CD4-positive, alpha-beta T cell (primary cell): ENCODE results near the gene BLTP3A. TPM values are rescaled to one million over a fixed set of nuclear protein-coding genes. Genes with fewer than 3 reads are reported as not detected.
"Not testable (repeated sequence)": the region's sequence is repeated elsewhere in the genome, so short reads cannot be mapped to it uniquely, and the experiment has no call there.

Experiments used
- ATAC-seq: fragments of 200-7000 bp; cut with Tn5 transposase; one replicate; pipeline ENCODE4 v1.10.0; 2022; ENCODE audit warnings: mild to moderate bottlenecking; ENCODE audit not compliant: poor library complexity
- CTCF ChIA-PET: fragments of 350-600 bp; sonication (Branson Sonifier 250); formaldehyde crosslinking; loops from one replicate; lab custom pipeline; 2021; ENCODE audit warnings: antibody characterized with exemption, inconsistent platforms; lab: Charles Lee
- POLR2A ChIA-PET: fragments of 350-600 bp; sonication (Branson Sonifier 250); formaldehyde crosslinking; loops from one replicate; lab custom pipeline; 2021; ENCODE audit warnings: antibody characterized with exemption, inconsistent platforms; lab: Charles Lee
- DNase-seq, 14 experiments: peaks; one replicate each; pipeline ENCODE4 v3.0.0-alpha.2; 2013 to 2020; ENCODE audit warnings: mixed read lengths in 2 of 14
- H3K27ac ChIP-seq, 2 donors: one replicate each; pipeline versions ENCODE4 v1.5.1 to v1.7.0; 2013; ENCODE audit warnings: low read length in 2 of 2, low read depth in 1 of 2, mild to moderate bottlenecking in 1 of 2
- H3K27me3 ChIP-seq, 2 experiments: 1 replicate in 1 of 2; 2 replicates in 1 of 2; pipeline versions ENCODE4 v1.6.1 to v1.7.0; 2013; ENCODE audit warnings: low read length in 2 of 2, control low read depth in 1 of 2, mild to moderate bottlenecking in 1 of 2, moderate library complexity in 1 of 2; ENCODE audit not compliant: insufficient read depth in 2 of 2, control insufficient read depth in 1 of 2
- H3K36me3 ChIP-seq: one replicate; pipeline ENCODE4 v1.6.1; 2013; ENCODE audit warnings: low read length, control low read depth; ENCODE audit not compliant: insufficient read depth
- H3K4me1 ChIP-seq: one replicate; pipeline ENCODE4 v1.6.1; 2013; ENCODE audit warnings: low read length, control low read depth; ENCODE audit not compliant: insufficient read depth
- H3K4me3 ChIP-seq: one replicate; pipeline ENCODE4 v1.5.1; 2013; ENCODE audit warnings: mild to moderate bottlenecking, low read length, moderate library complexity
- H3K9me3 ChIP-seq, 2 experiments: 1 replicate in 1 of 2; 2 replicates in 1 of 2; pipeline versions ENCODE4 v1.6.1 to v1.7.0; 2013; ENCODE audit warnings: low read length in 2 of 2, mild to moderate bottlenecking in 2 of 2, control low read depth in 1 of 2, moderate library complexity in 1 of 2; ENCODE audit not compliant: control insufficient read depth in 1 of 2, insufficient read depth in 1 of 2
- H3K27ac Mint-ChIP-seq: one replicate; pipeline ENCODE4 v1.8.0; 2020; ENCODE audit warnings: mixed read lengths
- H3K27me3 Mint-ChIP-seq: one replicate; pipeline ENCODE4 v1.8.0; 2021; ENCODE audit warnings: mixed read lengths
- H3K36me3 Mint-ChIP-seq: one replicate; pipeline ENCODE4 v1.8.0; 2021; ENCODE audit warnings: low read depth, mixed read lengths
- H3K4me1 Mint-ChIP-seq: one replicate; pipeline ENCODE4 v1.8.0; 2021; ENCODE audit warnings: low read depth, mixed read lengths
- H3K4me3 Mint-ChIP-seq: one replicate; pipeline ENCODE4 v1.8.0; 2020; ENCODE audit warnings: mild to moderate bottlenecking, mixed read lengths
- H3K9me3 Mint-ChIP-seq: one replicate; pipeline ENCODE4 v1.8.0; 2020; ENCODE audit warnings: mixed read lengths
- intact Hi-C, 2 experiments: fragments of 100-400 bp; cut with DNase I in 1 of 2; cut with micrococcal nuclease in 1 of 2; formaldehyde crosslinking; loops; one replicate each; pipeline versions ENCODE4 v1.15.1 to v1.9.0; 2023 to 2025; cut with DNase I, micrococcal nuclease
- total RNA-seq, 174 experiments: library from RNA in 2 of 174; stranded (reverse) in 2 of 174; gene quantifications; one replicate each; pipeline ENCODE4 v1.2.3 and lab custom pipeline; 2021 to 2026
- TF ChIP-seq, protein P1 (sequence below): fragments of 200-600 bp; IDR thresholded peaks from one replicate; pipeline ENCODE4 v1.8.0; 2022; ENCODE audit warnings: antibody characterized with exemption, mild to moderate bottlenecking

BLTP3A gene
- total RNA-seq, 2 experiments from 2014 or later, result 7.6 to 8.1 TPM

GRCh38 chr6:34806738-34807453 lies 15.0 kb downstream of the BLTP3A start:
- ChIA-PET POLR2A (interaction anchor here (1.2 kb wide), 1 partner anchor 15 kb away, joined by 7 read pairs; the partner anchor contains the start of gene BLTP3A), CTCF (no interaction called here)
- no peak for DNase-seq
- no peaks in the 10 kb centered on the region for H3K27me3 Mint-ChIP-seq
- no peaks in the 10 kb centered on the region for H3K36me3 Mint-ChIP-seq
- H3K4me1 Mint-ChIP-seq, result peaks cover 11% of the 10 kb centered on the region
- no peaks in the 10 kb centered on the region for H3K9me3 ChIP-seq
- H3K27me3 ChIP-seq, result no peaks in the 10 kb centered on the region
- no peaks in the 10 kb centered on the region for H3K36me3 ChIP-seq
- no peaks in the 10 kb centered on the region for H3K4me1 ChIP-seq
- H3K27ac ChIP-seq, result no peak overlapping the region
- no peak overlapping the region for H3K27ac Mint-ChIP-seq
- no peak overlapping the region for H3K4me3 ChIP-seq
- no peaks in the 10 kb centered on the region for H3K9me3 Mint-ChIP-seq
- no peak overlapping the region for H3K4me3 Mint-ChIP-seq
- intact Hi-C loops, result no loop called here
- TF ChIP-seq, protein P1, sequence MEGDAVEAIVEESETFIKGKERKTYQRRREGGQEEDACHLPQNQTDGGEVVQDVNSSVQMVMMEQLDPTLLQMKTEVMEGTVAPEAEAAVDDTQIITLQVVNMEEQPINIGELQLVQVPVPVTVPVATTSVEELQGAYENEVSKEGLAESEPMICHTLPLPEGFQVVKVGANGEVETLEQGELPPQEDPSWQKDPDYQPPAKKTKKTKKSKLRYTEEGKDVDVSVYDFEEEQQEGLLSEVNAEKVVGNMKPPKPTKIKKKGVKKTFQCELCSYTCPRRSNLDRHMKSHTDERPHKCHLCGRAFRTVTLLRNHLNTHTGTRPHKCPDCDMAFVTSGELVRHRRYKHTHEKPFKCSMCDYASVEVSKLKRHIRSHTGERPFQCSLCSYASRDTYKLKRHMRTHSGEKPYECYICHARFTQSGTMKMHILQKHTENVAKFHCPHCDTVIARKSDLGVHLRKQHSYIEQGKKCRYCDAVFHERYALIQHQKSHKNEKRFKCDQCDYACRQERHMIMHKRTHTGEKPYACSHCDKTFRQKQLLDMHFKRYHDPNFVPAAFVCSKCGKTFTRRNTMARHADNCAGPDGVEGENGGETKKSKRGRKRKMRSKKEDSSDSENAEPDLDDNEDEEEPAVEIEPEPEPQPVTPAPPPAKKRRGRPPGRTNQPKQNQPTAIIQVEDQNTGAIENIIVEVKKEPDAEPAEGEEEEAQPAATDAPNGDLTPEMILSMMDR, result no peak
- no peak for ATAC-seq

DNA sequence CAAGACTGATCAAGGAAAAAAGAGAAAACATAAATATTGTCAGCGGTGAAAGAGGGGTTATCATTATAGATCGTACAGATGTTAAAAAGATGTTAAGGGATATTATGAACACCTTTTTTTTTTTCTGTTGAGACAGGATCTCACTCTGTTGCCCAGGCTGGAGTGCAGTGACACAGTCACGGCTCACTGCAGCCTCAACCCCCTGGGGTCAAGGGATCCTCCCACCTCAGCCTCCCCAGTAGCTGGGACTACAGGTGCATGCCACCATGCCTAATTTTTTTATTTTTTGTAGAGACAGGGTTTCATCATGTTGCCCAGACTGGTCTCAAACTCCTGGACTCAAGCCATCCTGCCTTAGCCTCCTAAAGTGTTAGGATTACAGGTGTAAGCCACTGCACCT lies 16.6 kb downstream of the BLTP3A start:
- H3K36me3 Mint-ChIP-seq, ATAC-seq, H3K4me3 ChIP-seq, H3K9me3 Mint-ChIP-seq, POLR2A ChIA-PET, DNase-seq, intact Hi-C loops, H3K27ac Mint-ChIP-seq, H3K27me3 Mint-ChIP-seq, H3K9me3 ChIP-seq, H3K4me3 Mint-ChIP-seq, H3K27me3 ChIP-seq, H3K4me1 ChIP-seq, H3K36me3 ChIP-seq, H3K27ac ChIP-seq, CTCF ChIA-PET: not testable (repeated sequence)
- peaks cover 13% of the 10 kb centered on the region for H3K4me1 Mint-ChIP-seq

DNA sequence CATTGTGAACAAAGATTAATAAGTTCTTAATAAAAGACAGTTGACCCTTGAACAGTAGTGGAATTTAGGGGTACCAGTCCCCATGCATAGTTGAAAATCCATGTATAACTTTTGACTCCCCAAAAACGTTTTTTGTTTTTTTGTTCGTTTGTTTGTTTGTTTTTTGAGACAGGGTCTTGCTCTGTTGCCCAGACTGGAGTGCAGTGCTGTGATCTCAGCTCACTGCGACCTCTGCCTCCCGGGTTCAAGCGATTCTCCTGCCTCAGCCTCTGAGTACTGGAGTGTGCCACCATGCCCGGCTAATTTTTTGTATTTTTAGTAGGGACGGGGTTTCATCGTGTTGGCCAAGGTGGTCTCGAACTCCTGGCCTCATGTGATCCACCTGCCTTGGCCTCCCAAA lies 17.5 kb downstream of the BLTP3A start:
- H3K36me3 ChIP-seq, POLR2A ChIA-PET, H3K4me3 Mint-ChIP-seq, H3K27me3 ChIP-seq, H3K9me3 ChIP-seq, ATAC-seq, H3K4me1 ChIP-seq, CTCF ChIA-PET, H3K27ac Mint-ChIP-seq, H3K9me3 Mint-ChIP-seq, intact Hi-C loops, H3K36me3 Mint-ChIP-seq, H3K4me3 ChIP-seq, DNase-seq, H3K27me3 Mint-ChIP-seq, H3K27ac ChIP-seq: not testable (repeated sequence)
- peaks cover 12% of the 10 kb centered on the region for H3K4me1 Mint-ChIP-seq

- intact Hi-C loops, result no loop called here
- no peaks in the 10 kb centered on the region for H3K27me3 Mint-ChIP-seq
- POLR2A ChIA-PET, result no interaction called here
Measured at GRCh38 chr6:34810017-34810882, 18.4 kb downstream of the BLTP3A start.

More at GRCh38 chr6:34810017-34810882, 18.4 kb downstream of the BLTP3A start:
- H3K27me3 ChIP-seq, result no peaks in the 10 kb centered on the region
- DNase-seq, result no peak
- TF ChIP-seq, protein P1, result no peak
- no peak for ATAC-seq
- Mint-ChIP-seq H3K9me3 (no peaks in the 10 kb centered on the region), H3K36me3 (no peaks in the 10 kb centered on the region), H3K4me3 (no peak overlapping the region), H3K4me1 (peaks cover 19% of the 10 kb centered on the region), H3K27ac (no peak overlapping the region)
- H3K4me1 ChIP-seq, result no peaks in the 10 kb centered on the region
- no peaks in the 10 kb centered on the region for H3K9me3 ChIP-seq
- H3K4me3 ChIP-seq, result no peak overlapping the region
- H3K27ac ChIP-seq, result no peak overlapping the region
- no peaks in the 10 kb centered on the region for H3K36me3 ChIP-seq
- CTCF ChIA-PET, result no interaction called here
